ENCODE results near the gene TXNIP.

The TXNIP gene

GRCh38 chr1:145986551-145986950 lies 9.8 kb downstream of the TXNIP start:
- no peak for DNase-seq (ENCODE audit: insufficient read length, low spot score)
- FAIRE-seq, result no peak

GRCh38 chr1:145985502-145986439 lies 10.6 kb downstream of the TXNIP start:
- no peak for FAIRE-seq
- no peak for DNase-seq (ENCODE audit: insufficient read length, low spot score)

- DNase-seq (ENCODE audit: insufficient read length, low spot score) (no peak), FAIRE-seq (no peak)
Observed at GRCh38 chr1:145985129-145985501, 11.3 kb downstream of the TXNIP start.

- FAIRE-seq, result no peak
- no peak for DNase-seq (ENCODE audit: insufficient read length, low spot score)
Observed at GRCh38 chr1:145983960-145984830, 12.2 kb downstream of the TXNIP start.

- no peak for FAIRE-seq
Observed at GRCh38 chr1:145983206-145983675, 13.1 kb downstream of the TXNIP start.

GRCh38 chr1:145982010-145982723 lies 14.2 kb downstream of the TXNIP start:
- no peak for FAIRE-seq
- no peak for DNase-seq (ENCODE audit: insufficient read length, low spot score)

More at GRCh38 chr1:145983206-145983675, 13.1 kb downstream of the TXNIP start:
- DNase-seq (ENCODE audit: insufficient read length, low spot score), result no peak

- FAIRE-seq (no peak), DNase-seq (ENCODE audit: insufficient read length, low spot score) (no peak)
Observed at GRCh38 chr1:145980457-145980994, 15.9 kb downstream of the TXNIP start.

- peak; percentile 44 for FAIRE-seq
- DNase-seq (ENCODE audit: insufficient read length, low spot score), result no peak
Observed at GRCh38 chr1:145979746-145980456, 16.5 kb downstream of the TXNIP start.

GRCh38 chr1:145978854-145979745 lies 17.3 kb downstream of the TXNIP start:
- FAIRE-seq (peak; percentile 97), DNase-seq (ENCODE audit: insufficient read length, low spot score) (peak; percentile 78)

- FAIRE-seq (no peak), DNase-seq (ENCODE audit: insufficient read length, low spot score) (no peak)
Observed at GRCh38 chr1:145978471-145978853, 17.9 kb downstream of the TXNIP start.

GRCh38 chr1:145977486-145978470 lies 18.6 kb downstream of the TXNIP start:
- DNase-seq (ENCODE audit: insufficient read length, low spot score) (peak; percentile 69), FAIRE-seq (peak; percentile 65)

- DNase-seq (ENCODE audit: insufficient read length, low spot score), result no peak
- FAIRE-seq, result no peak
Observed at GRCh38 chr1:145977016-145977415, 19.4 kb downstream of the TXNIP start.

GRCh38 chr1:145975216-145975615 lies 21.2 kb downstream of the TXNIP start:
- no peak for FAIRE-seq
- DNase-seq (ENCODE audit: insufficient read length, low spot score), result no peak

GRCh38 chr1:145974721-145975120 lies 21.7 kb downstream of the TXNIP start:
- DNase-seq (ENCODE audit: insufficient read length, low spot score), result no peak
- FAIRE-seq, result no peak

- FAIRE-seq (no peak), DNase-seq (ENCODE audit: insufficient read length, low spot score) (no peak)
Observed at GRCh38 chr1:145972580-145972979, 23.8 kb downstream of the TXNIP start.

- FAIRE-seq (no peak), DNase-seq (ENCODE audit: insufficient read length, low spot score) (no peak)
Observed at GRCh38 chr1:145967288-145967687, 29.1 kb downstream of the TXNIP start.

GRCh38 chr1:145965119-145965744 lies 31.1 kb downstream of the TXNIP start:
- FAIRE-seq, result no peak
- DNase-seq (ENCODE audit: insufficient read length, low spot score), result no peak

All from GM19239 (cell line).